HT1080 (cell line): ENCODE results near the gene ERG. TPM values are rescaled to one million over a fixed set of nuclear protein-coding genes. Genes with fewer than 3 reads are reported as not detected.

Experiments
- DNase-seq: peaks from one replicate; pipeline ENCODE4 v3.0.0-alpha.2; 2015; ENCODE audit warnings: low read depth
- total RNA-seq: library from RNA; depleted of rRNA; stranded (reverse); fragments of >200 nt; shearing (Covaris generic); gene quantifications from 2 replicates; pipeline ENCODE4 v1.2.3, GENCODE V29; 2014

The ERG gene
- total RNA-seq, 1 experiment from 2014 or later = not detected

GRCh38 chr21:38359090-38359489 is 139.2 kb downstream of the ERG start:
- DNase-seq = no peak

GRCh38 chr21:38358666-38359065 is 139.6 kb downstream of the ERG start:
- no peak for DNase-seq

GRCh38 chr21:38358098-38358497 is 140.2 kb downstream of the ERG start:
- DNase-seq = no peak

- DNase-seq = no peak
These were observed 141.2 kb downstream of the ERG start for GRCh38 chr21:38356883-38357625.

- peak; percentile 70 for DNase-seq
These were observed 142.1 kb downstream of the ERG start for GRCh38 chr21:38355992-38356781.

- DNase-seq = no peak
These were observed 142.9 kb downstream of the ERG start for GRCh38 chr21:38355353-38355752.

- DNase-seq = no peak
These were observed 143.5 kb downstream of the ERG start for GRCh38 chr21:38354746-38355145.

- no peak for DNase-seq
These were observed 144.0 kb downstream of the ERG start for GRCh38 chr21:38354231-38354630.

GRCh38 chr21:38352536-38353219 is 145.6 kb downstream of the ERG start:
- peak; percentile 73 for DNase-seq

GRCh38 chr21:38351961-38352521 is 146.2 kb downstream of the ERG start:
- DNase-seq = peak; percentile 86

- no peak for DNase-seq
These were observed 146.9 kb downstream of the ERG start for GRCh38 chr21:38351176-38351959.

- DNase-seq = no peak
These were observed 147.6 kb downstream of the ERG start for GRCh38 chr21:38350684-38351083.

GRCh38 chr21:38349977-38350376 is 148.3 kb downstream of the ERG start:
- DNase-seq = no peak

GRCh38 chr21:38349111-38349746 is 149.0 kb downstream of the ERG start:
- no peak for DNase-seq

- DNase-seq = no peak
These were observed 152.0 kb downstream of the ERG start for GRCh38 chr21:38346286-38346685.

- DNase-seq = peak; percentile 71
These were observed 154.6 kb downstream of the ERG start for GRCh38 chr21:38343691-38344090.

GRCh38 chr21:38342739-38343138 is 155.5 kb downstream of the ERG start:
- DNase-seq = no peak

GRCh38 chr21:38341546-38342012 is 156.7 kb downstream of the ERG start:
- no peak for DNase-seq

- DNase-seq = no peak
These were observed 158.1 kb downstream of the ERG start for GRCh38 chr21:38340131-38340530.

GRCh38 chr21:38337793-38338192 is 160.5 kb downstream of the ERG start:
- no peak for DNase-seq
